Uterus (tissue), 2 donors: Measurements from ENCODE around the gene PKNOX2.

ENCODE experiments used
- CTCF ChIP-seq, 4 experiments: fragments of 200-600 bp in 2 of 4; fragments of 450-650 bp in 2 of 4; sonication (generic) in 2 of 4; IDR thresholded peaks; one replicate each; pipeline ENCODE4 v1.5.1; 2016 to 2019; ENCODE audit warnings: antibody characterized with exemption in 4 of 4, mild to moderate bottlenecking in 2 of 4, moderate library complexity in 1 of 4
- POLR2A ChIP-seq, 2 donors: fragments of 450-650 bp; IDR thresholded peaks; one replicate each; pipeline ENCODE4 v1.6.1; 2016; ENCODE audit warnings: antibody characterized with exemption in 2 of 2, mild to moderate bottlenecking in 1 of 2, moderate library complexity in 1 of 2

GRCh38 chr11:125262830-125263218 lies 98.3 kb downstream of the PKNOX2 start:
- TF ChIP-seq CTCF (IDR thresholded peaks at IDR 0.05) (no peak), POLR2A (IDR thresholded peaks at IDR 0.05) (no peak)
